K562 (cell line): ENCODE measurements around the gene HOTAIR. TPM values are rescaled to one million over a fixed set of nuclear protein-coding genes. Genes with fewer than 3 reads are reported as not detected.

Experiments used
- ATAC-seq: fragments of 200-7000 bp; cut with Tn5 transposase; 3 replicates; pipeline ENCODE4 v1.9.1; 2020; ENCODE audit warnings: moderate library complexity
- BruUV-seq: library from RNA; stranded (reverse); fragments of 400-500 nt; replicated peaks from 2 replicates; lab custom pipeline; 2021; lab: Mats Ljungman, UMichigan
- CTCF ChIA-PET: fragments of 300-600 bp; formaldehyde crosslinking; extraction: SDS; loops from one replicate; lab custom pipeline; 2021; ENCODE audit warnings: low intra/inter-chr PET ratio; lab: Yijun Ruan, JAX
- POLR2A ChIA-PET: fragments of 300-600, 350-650 bp; sonication (Branson Sonifier 250); formaldehyde crosslinking; extraction: SDS; loops from one replicate; lab custom pipeline; 2021; ENCODE audit warnings: antibody characterized with exemption, inconsistent platforms; lab: Yijun Ruan, JAX
- DNase-seq, 4 experiments: peaks; one replicate each; pipeline versions ENCODE4 v3.0.0 to v3.0.0-alpha.2; 2011 to 2018; ENCODE audit warnings: low spot score in 3 of 4, mixed read lengths in 3 of 4; ENCODE audit errors: extremely low read depth in 1 of 4
- FAIRE-seq: peaks from 2 replicates; lab custom pipeline; 2011; peaks lifted over from hg19 to GRCh38; lab: Jason Lieb, UNC
- H2AFZ ChIP-seq: 2 replicates; pipeline ENCODE4 v1.6.0; 2011; ENCODE audit warnings: low read depth, low read length, control low read depth, inconsistent platforms
- H3K27ac ChIP-seq: fragments of 200-600 bp; 3 replicates; pipeline ENCODE4 v1.8.0; 2011; ENCODE audit warnings: low read depth, mild to moderate bottlenecking, control low read depth, inconsistent platforms, low read length, moderate library complexity, mixed read lengths; ENCODE audit errors: extremely low read depth
- H3K27me3 ChIP-seq, 2 experiments: fragments of 300-600 bp in 1 of 2; 2 replicates in 1 of 2; 3 replicates in 1 of 2; pipeline versions ENCODE4 v1.6.0 to v1.8.0; 2011; ENCODE audit warnings: inconsistent platforms in 2 of 2, low read length in 2 of 2, mild to moderate bottlenecking in 1 of 2, mixed read lengths in 1 of 2, moderate library complexity in 1 of 2; ENCODE audit not compliant: control insufficient read depth in 2 of 2, insufficient read depth in 2 of 2
- H3K36me3 ChIP-seq: fragments of 300-600 bp; 3 replicates; pipeline ENCODE4 v1.8.0; 2011; ENCODE audit warnings: mild to moderate bottlenecking, low read length, inconsistent platforms; ENCODE audit not compliant: control insufficient read depth, insufficient read depth
- H3K4me1 ChIP-seq, 2 experiments: fragments of 200-600 bp in 1 of 2; replicated peaks in 1 of 2; 2 replicates in 1 of 2; 3 replicates in 1 of 2; pipeline versions ENCODE4 v1.5.1 to v1.8.0; 2011; ENCODE audit warnings: inconsistent platforms in 2 of 2, low read length in 2 of 2, mild to moderate bottlenecking in 1 of 2, mixed read lengths in 1 of 2, moderate library complexity in 1 of 2; ENCODE audit not compliant: control insufficient read depth in 2 of 2, insufficient read depth in 2 of 2
- H3K4me2 ChIP-seq: 2 replicates; pipeline ENCODE4 v1.6.1; 2011; ENCODE audit warnings: low read length, control low read depth, inconsistent platforms, mixed read lengths; ENCODE audit not compliant: insufficient read depth
- H3K4me3 ChIP-seq: fragments of 200-600 bp; sonication (generic), shearing (Covaris generic); 2 replicates; pipeline ENCODE4 v1.5.1; 2016; ENCODE audit warnings: control low read depth, inconsistent platforms
- H3K79me2 ChIP-seq: fragments of 200-600 bp; 3 replicates; pipeline ENCODE4 v1.8.0; 2011; ENCODE audit warnings: low read length, inconsistent platforms; ENCODE audit not compliant: control insufficient read depth, insufficient read depth
- H3K9ac ChIP-seq, 2 experiments: 2 replicates each; pipeline versions ENCODE4 v1.6.0 to v1.6.1; 2011; ENCODE audit warnings: low read depth in 2 of 2, low read length in 2 of 2, control low read depth in 1 of 2, inconsistent platforms in 1 of 2, mild to moderate bottlenecking in 1 of 2, mixed read lengths in 1 of 2; ENCODE audit not compliant: insufficient read depth in 1 of 2
- H3K9me1 ChIP-seq: one replicate; pipeline ENCODE4 v1.6.0; 2011; ENCODE audit warnings: inconsistent platforms, mild to moderate bottlenecking, low read length, moderate library complexity; ENCODE audit not compliant: control insufficient read depth, insufficient read depth
- H3K9me3 ChIP-seq: replicated peaks from 2 replicates; pipeline ENCODE4 v1.5.1; 2011; ENCODE audit warnings: low read depth, low read length, inconsistent platforms; ENCODE audit not compliant: control insufficient read depth, insufficient read depth
- H4K20me1 ChIP-seq: replicated peaks from 2 replicates; pipeline ENCODE4 v1.6.1; 2011; ENCODE audit warnings: low read length, inconsistent platforms, mixed read lengths; ENCODE audit not compliant: control insufficient read depth, insufficient read depth
- KDM1A ChIP-seq, 2 experiments: fragments of 450-650 bp; IDR thresholded peaks; 2 replicates each; pipeline ENCODE4 v1.6.1; 2016; ENCODE audit warnings: mild to moderate bottlenecking in 2 of 2
- NR3C1 ChIP-seq: sonication (generic); formaldehyde crosslinking; IDR thresholded peaks from 2 replicates; pipeline ENCODE4 v1.8.1; 2022; ENCODE audit warnings: missing genetic modification reagents
- ZNF512 ChIP-seq: IDR thresholded peaks from 2 replicates; pipeline ENCODE4 v1.6.1; 2016; ENCODE audit warnings: missing genetic modification characterization, missing compliant biosample characterization
- WGBS: fragments of 100-300 bp; shearing (Covaris generic); methylation state at CpG from one replicate; pipeline ENCODE4 v1.1.6; 2016; ENCODE audit warnings: low coverage, mixed read lengths; ENCODE audit not compliant: insufficient coverage; ENCODE audit errors: missing lambda C conversion rate; 5-methylcytosine and 5-hydroxymethylcytosine counted together
- in situ Hi-C: fragments of 300-500 bp; cut with MboI; formaldehyde crosslinking; loops from 4 replicates; pipeline ENCODE4 v1.15.0; 2018; ENCODE audit warnings: inconsistent platforms, mixed read lengths
- intact Hi-C: fragments of 100-400 bp; cut with micrococcal nuclease; formaldehyde crosslinking; loops from 2 replicates; pipeline ENCODE4 v1.14.2; 2022
- polyA plus RNA-seq, 8 experiments: library from polyadenylated mRNA; depleted of rRNA in 4 of 8; stranded (reverse) in 5 of 8; unstranded in 3 of 8; fragments of >200 nt; fragmentation: Nextera tagmentation in 2 of 8; fragmentation: Illumina TruSeq in 1 of 8; extraction: Ambion mirVana in 2 of 8; extraction: Trizol in 1 of 8; gene quantifications; 2 replicates each; pipeline versions ENCODE4 v1.2.1 to v1.2.3, GENCODE V29; 2011 to 2014; ENCODE audit warnings: inconsistent platforms in 1 of 8, missing spikeins in 1 of 8
- total RNA-seq, 7 experiments: library from RNA; depleted of rRNA in 6 of 7; stranded (reverse); fragments of >200 nt in 6 of 7; fragmentation: Illumina TruSeq in 2 of 7; extraction: Trizol in 2 of 7; gene quantifications; 2 replicates each; pipeline versions ENCODE4 v1.2.1 to v1.2.3, GENCODE V29; 2011 to 2021; ENCODE audit warnings: low replicate concordance in 1 of 7

HOTAIR gene
- total and polyA plus RNA-seq, 9 of the 15 experiments (the other 6 are each of a cell fraction or from before 2014, with no cell fraction given) = 0.04 TPM; not detected in 8

GRCh38 chr12:54011665-54012532 lies 37.1 kb upstream of the HOTAIR start:
- H3K27ac ChIP-seq = peak overlapping the region; percentile 59
- H3K36me3 ChIP-seq = no peaks in the 10 kb centered on the region
- WGBS = 56% methylated on average over 14 of the region's 14 CpGs
- ChIA-PET CTCF (interaction anchor here (0.6 to 0.9 kb wide), 2 partner anchors 190 to 275 kb away, joined by 3 read pairs; no protein-coding TSS in a partner anchor), POLR2A (interaction anchor here (0.5 to 1.0 kb wide), 5 partner anchors 9 to 1027 kb away, joined by 3 to 4 read pairs (median 3); no protein-coding TSS in a partner anchor)
- no peaks in the 10 kb centered on the region; the same call in 1 of the 2 replicates for H4K20me1 ChIP-seq
- intact Hi-C loops = loop anchor here (10.0 kb wide), 1 partner anchor 283 kb away; no protein-coding TSS in a partner anchor
- peaks cover 11% of the 10 kb centered on the region in 2 experiments for H3K4me1 ChIP-seq
- no peaks in the 10 kb centered on the region for H3K9me1 ChIP-seq
- ATAC-seq = peak; percentile 68
- no peaks in the 10 kb centered on the region; the same call in 2 of the 3 replicates for H3K79me2 ChIP-seq
- H2AFZ ChIP-seq = peak overlapping the region; percentile 82
- H3K4me3 ChIP-seq = peak overlapping the region; percentile 12
- TF ChIP-seq ZNF512 (tag) = peak; percentile 33; the same call in 1 of the 2 replicates
- TF ChIP-seq NR3C1 = no peak
- TF ChIP-seq KDM1A (IDR thresholded peaks at IDR 0.05) = peak in 1 of 2 experiments; percentile 71; a peak in 2 of 4 replicates
- H3K4me2 ChIP-seq = peak overlapping the region; percentile 68
- no peaks in the 10 kb centered on the region for H3K27me3 ChIP-seq
- peak in 3 of 4 experiments; percentile 29 to 58 (median 55) for DNase-seq
- H3K9ac ChIP-seq = peak overlapping the region; percentile 68 to 85; a peak in 3 of 4 replicates
- in situ Hi-C loops = no loop called here
- BruUV-seq = TSS peak; percentile 35
- no peaks in the 10 kb centered on the region for H3K9me3 ChIP-seq
- FAIRE-seq = peak; percentile 78
